GM23338 (cell line): Measurements from ENCODE around the gene ZNF277. TPM values are rescaled to one million over a fixed set of nuclear protein-coding genes. Genes with fewer than 3 reads are reported as not detected.

ENCODE experiments used
- ATAC-seq: fragments of 200-7000 bp; cut with Tn5 transposase; 3 replicates; pipeline ENCODE4 v1.9.1; 2020
- DNase-seq: peaks from one replicate; pipeline ENCODE4 v3.0.0-alpha.2; 2015; ENCODE audit warnings: low spot score
- H2AFZ ChIP-seq: fragments of 200-600 bp; sonication (generic); 2 replicates; pipeline ENCODE4 v1.8.0; 2016; ENCODE audit warnings: antibody characterized with exemption, mild to moderate bottlenecking, moderate library complexity
- H3F3A ChIP-seq: fragments of 200-600 bp; sonication (generic); replicated peaks from 2 replicates; pipeline ENCODE4 v1.8.0; 2017; ENCODE audit warnings: antibody characterized with exemption, mixed run types, low read depth
- H3K27ac ChIP-seq: fragments of 200-600 bp; sonication (generic); 2 replicates; pipeline ENCODE4 v1.6.1; 2016; ENCODE audit warnings: low read depth
- H3K27me3 ChIP-seq: fragments of 200-600 bp; sonication (generic); 2 replicates; pipeline ENCODE4 v1.8.0; 2016; ENCODE audit warnings: mild to moderate bottlenecking, mixed run types, moderate library complexity; ENCODE audit not compliant: insufficient read depth
- H3K36me3 ChIP-seq: fragments of 200-600 bp; sonication (generic); 2 replicates; pipeline ENCODE4 v1.8.0; 2016; ENCODE audit warnings: mild to moderate bottlenecking; ENCODE audit not compliant: insufficient read depth
- H3K4me1 ChIP-seq: fragments of 200-600 bp; sonication (generic); 2 replicates; pipeline ENCODE4 v1.8.0; 2016; ENCODE audit warnings: mild to moderate bottlenecking, moderate library complexity; ENCODE audit not compliant: insufficient read depth
- H3K4me2 ChIP-seq: fragments of 200-600 bp; sonication (generic); 2 replicates; pipeline ENCODE4 v1.7.1; 2017; ENCODE audit warnings: mixed run types
- H3K4me3 ChIP-seq: fragments of 200-600 bp; sonication (generic); 2 replicates; pipeline ENCODE4 v1.6.1; 2016; ENCODE audit warnings: mixed run types
- H3K79me2 ChIP-seq: fragments of 200-600 bp; sonication (generic); replicated peaks from 2 replicates; pipeline ENCODE4 v1.8.0; 2017; ENCODE audit warnings: mild to moderate bottlenecking; ENCODE audit not compliant: insufficient read depth
- H3K9me2 ChIP-seq: fragments of 200-600 bp; sonication (generic); 2 replicates; pipeline ENCODE4 v1.8.0; 2017; ENCODE audit not compliant: insufficient read depth
- H4K20me1 ChIP-seq: fragments of 200-600 bp; sonication (generic); replicated peaks from 2 replicates; pipeline ENCODE4 v1.8.0; 2017; ENCODE audit warnings: mild to moderate bottlenecking; ENCODE audit not compliant: insufficient read depth
- H3K27ac Mint-ChIP-seq: 2 replicates; pipeline ENCODE4 v1.8.0; 2020; ENCODE audit warnings: inconsistent platforms, mild to moderate bottlenecking, moderate library complexity, mixed read lengths
- H3K27me3 Mint-ChIP-seq: 3 replicates; pipeline ENCODE4 v1.8.0; 2022; ENCODE audit warnings: low read depth, mild to moderate bottlenecking, moderate library complexity, mixed read lengths, inconsistent platforms; ENCODE audit not compliant: insufficient read depth, poor library complexity
- H3K36me3 Mint-ChIP-seq: 3 replicates; pipeline ENCODE4 v1.8.0; 2021; ENCODE audit warnings: low read depth, mild to moderate bottlenecking, inconsistent platforms, moderate library complexity, mixed read lengths
- H3K4me1 Mint-ChIP-seq: 3 replicates; pipeline ENCODE4 v1.8.0; 2020; ENCODE audit warnings: mild to moderate bottlenecking, inconsistent platforms, mixed read lengths
- H3K4me3 Mint-ChIP-seq: 3 replicates; pipeline ENCODE4 v1.8.0; 2021; ENCODE audit warnings: moderate library complexity, mild to moderate bottlenecking, inconsistent platforms, mixed read lengths
- H3K9me3 Mint-ChIP-seq: 3 replicates; pipeline ENCODE4 v1.8.0; 2020; ENCODE audit warnings: moderate library complexity, mild to moderate bottlenecking, inconsistent platforms, mixed read lengths
- CTCF ChIP-seq, 2 experiments: fragments of 200-600 bp in 1 of 2; sonication (generic) in 1 of 2; conservative IDR thresholded peaks; 2 replicates each; pipeline versions ENCODE4 v1.5.1 to v1.6.1; 2016 to 2017; ENCODE audit warnings: antibody characterized with exemption in 2 of 2, low read depth in 2 of 2, mild to moderate bottlenecking in 2 of 2, moderate library complexity in 1 of 2
- EZH2 ChIP-seq: fragments of 200-600 bp; sonication (generic); IDR thresholded peaks from one replicate; pipeline ENCODE4 v1.8.0; 2017; ENCODE audit warnings: antibody characterized with exemption, mild to moderate bottlenecking, low read depth; ENCODE audit not compliant: unreplicated experiment
- EZH2phosphoT487 ChIP-seq: fragments of 200-600 bp; sonication (generic); IDR thresholded peaks from one replicate; pipeline ENCODE4 v1.8.1; 2018; ENCODE audit warnings: antibody characterized with exemption; ENCODE audit not compliant: unreplicated experiment
- NANOG ChIP-seq: IDR thresholded peaks from 2 replicates; pipeline ENCODE4 v1.6.1; 2016; ENCODE audit warnings: antibody characterized with exemption, borderline replicate concordance
- POLR2AphosphoS5 ChIP-seq: IDR thresholded peaks from 2 replicates; pipeline ENCODE4 v1.6.1; 2016; ENCODE audit warnings: antibody characterized with exemption, low read depth
- STAT1 ChIP-seq: IDR thresholded peaks from one replicate; pipeline ENCODE4 v1.6.1; 2016; ENCODE audit warnings: antibody characterized with exemption; ENCODE audit not compliant: unreplicated experiment
- ZNF331 ChIP-seq: fragments of 250-450 bp; sonication (Bioruptor Pico); IDR thresholded peaks from 2 replicates; pipeline ENCODE4 v1.5.0; 2020; ENCODE audit warnings: low read depth, mild to moderate bottlenecking, moderate library complexity
- ZNF462 ChIP-seq: fragments of 250-450 bp; sonication (Bioruptor Pico); IDR thresholded peaks from 2 replicates; pipeline ENCODE4 v1.5.0; 2020; ENCODE audit warnings: mild to moderate bottlenecking, moderate library complexity
- polyA plus RNA-seq: library from polyadenylated mRNA; unstranded; fragments of >200 nt; fragmentation: Nextera tagmentation; extraction: Ambion mirVana; gene quantifications from 2 replicates; pipeline ENCODE4 v1.2.1, GENCODE V29; 2016
- total RNA-seq: library from RNA; depleted of rRNA; stranded (reverse); fragments of >200 nt; shearing (Covaris generic); gene quantifications from 2 replicates; pipeline ENCODE4 v1.2.3, GENCODE V29; 2014
- TF ChIP-seq, protein P1 (sequence below): IDR thresholded peaks from 2 replicates; pipeline ENCODE4 v1.6.1; 2016; ENCODE audit warnings: antibody characterized with exemption

Gene ZNF277
- total and polyA plus RNA-seq, 2 experiments from 2014 or later: 25.4 to 28.9 TPM

GRCh38 chr7:112357136-112357535, 150.6 kb downstream of the ZNF277 start:
- peak; percentile 36 for DNase-seq
- H3K4me1 Mint-ChIP-seq: peaks cover under 1% of the 10 kb centered on the region; the same call in 1 of the 3 replicates
- Histone ChIP-seq H3K27ac (no peak overlapping the region), H3K27me3 (no peaks in the 10 kb centered on the region), H3K4me1 (no peaks in the 10 kb centered on the region), H3K79me2 (no peaks in the 10 kb centered on the region), H3K4me3 (no peak overlapping the region), H3F3A (no peaks in the 10 kb centered on the region), H2AFZ (no peak overlapping the region), H3K9me2 (peaks cover 14% of the 10 kb centered on the region; the same call in 1 of the 2 replicates), H4K20me1 (no peaks in the 10 kb centered on the region; the same call in 1 of the 2 replicates), H3K4me2 (no peak overlapping the region), H3K36me3 (no peaks in the 10 kb centered on the region)
- H3K27me3 Mint-ChIP-seq: peaks cover 3% of the 10 kb centered on the region
- no peaks in the 10 kb centered on the region; the same call in 2 of the 3 replicates for H3K9me3 Mint-ChIP-seq
- TF ChIP-seq STAT1: no peak
- no peak for TF ChIP-seq POLR2AphosphoS5
- no peak for TF ChIP-seq EZH2phosphoT487
- TF ChIP-seq, protein P1, sequence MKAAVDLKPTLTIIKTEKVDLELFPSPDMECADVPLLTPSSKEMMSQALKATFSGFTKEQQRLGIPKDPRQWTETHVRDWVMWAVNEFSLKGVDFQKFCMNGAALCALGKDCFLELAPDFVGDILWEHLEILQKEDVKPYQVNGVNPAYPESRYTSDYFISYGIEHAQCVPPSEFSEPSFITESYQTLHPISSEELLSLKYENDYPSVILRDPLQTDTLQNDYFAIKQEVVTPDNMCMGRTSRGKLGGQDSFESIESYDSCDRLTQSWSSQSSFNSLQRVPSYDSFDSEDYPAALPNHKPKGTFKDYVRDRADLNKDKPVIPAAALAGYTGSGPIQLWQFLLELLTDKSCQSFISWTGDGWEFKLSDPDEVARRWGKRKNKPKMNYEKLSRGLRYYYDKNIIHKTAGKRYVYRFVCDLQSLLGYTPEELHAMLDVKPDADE: no peak
- TF ChIP-seq EZH2: no peak
- no peak for TF ChIP-seq NANOG
- TF ChIP-seq CTCF (conservative IDR thresholded peaks at IDR 0.05; ENCODE audit: low read depth in 2 of 2): peak; percentile 28 to 55; a peak in 3 of 4 replicates
- TF ChIP-seq ZNF331: no peak
- TF ChIP-seq ZNF462 (CRISPR knock-in tag): no peak
- no peak overlapping the region for H3K27ac Mint-ChIP-seq
- H3K36me3 Mint-ChIP-seq: no peaks in the 10 kb centered on the region
- H3K4me3 Mint-ChIP-seq: no peak overlapping the region
- ATAC-seq: peak; percentile 85
